ENCODE measurements around the gene ENAH. TPM values are rescaled to one million over a fixed set of nuclear protein-coding genes. Genes with fewer than 3 reads are reported as not detected.

Gene ENAH
- total RNA-seq, 1 experiment from 2014 or later, result 216 TPM

DNA sequence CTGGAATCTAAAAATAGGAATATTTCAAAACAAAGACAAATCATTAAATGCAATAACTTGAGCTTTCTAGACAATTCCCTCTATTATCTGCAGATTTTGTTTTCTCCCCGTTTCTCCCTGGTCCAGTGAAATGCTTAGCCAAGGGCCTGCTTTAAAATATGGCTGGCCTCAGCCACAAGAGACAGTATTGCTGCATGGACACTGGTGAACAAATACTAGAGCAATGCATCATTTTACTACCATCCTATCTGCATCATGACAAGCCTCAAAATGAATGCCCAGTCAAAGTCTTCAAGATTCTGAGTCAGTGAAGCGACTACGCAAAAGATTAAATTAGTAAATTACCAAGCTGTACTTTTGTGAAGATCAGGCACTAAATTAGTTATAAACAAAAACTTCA lies 80.5 kb downstream of the ENAH start:
- DNase-seq (ENCODE audit: low read depth in 1 of 2, low spot score in 2 of 2), result no peak
- Histone ChIP-seq H3K9me3 (replicated peaks) (no peaks in the 10 kb centered on the region), H3K4me1 (replicated peaks) (no peaks in the 10 kb centered on the region; the same call in 1 of the 2 replicates), H3K27ac (no peak overlapping the region), H3K4me3 (no peak overlapping the region), H3K36me3 (peaks cover 8% of the 10 kb centered on the region; the same call in 1 of the 2 replicates), H3K27me3 (replicated peaks) (no peaks in the 10 kb centered on the region)

DNA sequence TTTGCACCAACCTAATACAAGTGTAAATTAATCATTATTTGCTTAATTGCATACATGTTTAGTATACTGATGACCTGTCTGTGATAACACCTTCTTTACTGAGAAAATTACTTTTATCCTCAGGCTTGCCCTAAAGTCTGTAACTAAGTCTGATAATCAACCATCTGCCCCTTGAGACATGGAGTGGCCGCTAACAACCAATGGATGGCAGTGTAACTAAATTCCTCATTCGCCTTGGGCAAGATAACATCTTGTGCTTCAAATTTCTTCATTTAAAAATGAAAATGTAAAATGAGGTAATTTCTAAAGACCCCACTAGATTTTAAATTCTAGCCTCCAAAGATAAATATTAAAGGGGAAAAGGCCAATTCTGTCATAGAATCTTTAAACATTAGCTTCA lies 85.1 kb downstream of the ENAH start:
- no peak overlapping the region for H3K4me3 ChIP-seq
- H3K36me3 ChIP-seq, result peaks cover 25% of the 10 kb centered on the region
- H3K4me1 ChIP-seq (replicated peaks), result no peaks in the 10 kb centered on the region; the same call in 1 of the 2 replicates
- H3K27me3 ChIP-seq (replicated peaks), result no peaks in the 10 kb centered on the region
- no peak for DNase-seq (ENCODE audit: low read depth in 1 of 2, low spot score in 2 of 2)
- no peak overlapping the region for H3K27ac ChIP-seq
- no peaks in the 10 kb centered on the region for H3K9me3 ChIP-seq (replicated peaks)

DNA sequence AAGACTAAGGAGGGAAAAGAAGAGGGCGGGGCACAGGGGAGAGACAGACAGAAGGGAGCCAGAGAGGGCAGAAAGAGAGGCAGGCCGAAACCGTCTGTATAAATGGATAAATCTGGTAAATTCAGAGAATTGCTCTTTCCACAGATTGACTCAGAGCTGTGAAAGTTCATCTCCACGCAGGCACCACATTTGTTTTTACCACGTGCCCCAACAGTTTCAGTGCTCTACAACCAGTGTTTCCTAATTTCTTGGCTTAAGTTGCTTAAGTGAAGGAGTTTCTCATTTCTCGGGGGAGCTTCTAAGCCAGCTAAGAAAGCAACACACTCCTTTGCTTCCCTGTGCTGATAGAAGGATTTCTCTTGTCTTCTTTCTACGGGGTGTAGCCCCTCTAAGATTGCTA lies 87.1 kb downstream of the ENAH start:
- no peak overlapping the region for H3K27ac ChIP-seq
- no peaks in the 10 kb centered on the region for H3K9me3 ChIP-seq (replicated peaks)
- no peaks in the 10 kb centered on the region; the same call in 1 of the 2 replicates for H3K4me1 ChIP-seq (replicated peaks)
- no peak for DNase-seq (ENCODE audit: low read depth in 1 of 2, low spot score in 2 of 2)
- H3K27me3 ChIP-seq (replicated peaks), result no peaks in the 10 kb centered on the region
- peaks cover 36% of the 10 kb centered on the region for H3K36me3 ChIP-seq
- H3K4me3 ChIP-seq, result no peak overlapping the region

DNA sequence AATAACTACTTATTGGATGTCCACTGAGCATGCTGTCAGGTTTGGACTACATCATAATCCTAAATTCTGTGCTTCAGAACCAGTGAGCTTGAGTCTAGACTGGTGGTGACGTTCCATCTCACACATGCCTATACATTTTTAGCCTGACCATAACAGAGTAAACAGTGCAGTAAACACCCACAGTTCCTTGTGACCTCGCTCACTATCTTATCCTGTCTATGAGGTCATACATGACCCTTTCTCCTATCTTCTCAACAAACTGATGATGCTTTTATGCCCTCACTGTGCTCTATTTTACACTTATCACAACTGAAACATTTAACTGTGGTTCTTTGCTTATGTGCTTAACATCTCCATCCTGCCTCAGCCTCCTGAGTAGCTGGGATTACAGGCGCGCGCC lies 91.2 kb downstream of the ENAH start:
- DNase-seq (ENCODE audit: low read depth in 1 of 2, low spot score in 2 of 2), result no peak
- Histone ChIP-seq H3K27me3 (replicated peaks) (no peaks in the 10 kb centered on the region), H3K4me3 (no peak overlapping the region), H3K36me3 (peaks cover 45% of the 10 kb centered on the region), H3K9me3 (replicated peaks) (no peaks in the 10 kb centered on the region), H3K27ac (no peak overlapping the region), H3K4me1 (replicated peaks) (no peaks in the 10 kb centered on the region)

DNA sequence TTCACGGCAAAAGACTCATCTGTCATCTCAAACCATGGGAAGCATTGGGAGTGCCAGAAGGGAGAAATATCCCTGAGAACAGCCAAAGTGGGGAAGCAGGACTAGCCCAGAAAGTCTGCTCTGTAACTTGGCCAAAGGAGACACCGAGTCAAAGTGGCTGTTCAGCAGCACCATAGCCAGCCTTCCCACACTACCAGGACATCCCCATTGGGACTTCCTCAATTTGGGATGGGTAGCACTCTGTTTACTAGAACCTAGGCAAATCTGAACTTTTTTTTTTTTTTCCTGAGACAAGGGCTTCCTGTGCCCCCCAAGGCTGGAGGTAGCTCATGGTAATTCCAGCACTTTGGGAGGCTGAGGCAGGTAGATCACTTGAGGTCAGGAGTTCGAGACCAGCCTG lies 93.0 kb downstream of the ENAH start:
- Histone ChIP-seq H3K4me3 (no peak overlapping the region), H3K9me3 (replicated peaks) (no peaks in the 10 kb centered on the region), H3K4me1 (replicated peaks) (no peaks in the 10 kb centered on the region), H3K27me3 (replicated peaks) (no peaks in the 10 kb centered on the region), H3K36me3 (peaks cover 36% of the 10 kb centered on the region), H3K27ac (no peak overlapping the region)
- DNase-seq (ENCODE audit: low read depth in 1 of 2, low spot score in 2 of 2), result no peak

DNA sequence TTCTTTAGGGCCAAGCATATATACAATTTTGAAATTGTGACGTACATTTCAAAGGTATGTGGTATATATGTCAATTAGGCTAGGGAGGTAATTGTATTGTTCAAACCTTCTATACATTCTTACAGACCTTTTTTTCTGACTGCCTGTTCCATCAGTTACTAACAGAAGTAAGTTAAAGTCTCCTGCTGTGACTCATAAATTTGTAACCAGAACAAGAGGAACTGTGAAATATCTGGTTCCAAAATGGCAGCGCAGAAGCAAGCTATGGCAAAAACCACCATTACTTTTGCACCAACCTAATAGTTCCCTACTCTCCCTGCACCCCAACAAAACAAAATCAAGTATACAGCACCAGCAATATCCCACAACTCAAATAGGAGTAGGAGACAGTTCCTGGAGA lies 93.6 kb downstream of the ENAH start:
- Histone ChIP-seq H3K4me1 (replicated peaks) (no peaks in the 10 kb centered on the region), H3K36me3 (peaks cover 39% of the 10 kb centered on the region), H3K4me3 (no peak overlapping the region), H3K27ac (no peak overlapping the region), H3K27me3 (replicated peaks) (no peaks in the 10 kb centered on the region), H3K9me3 (replicated peaks) (no peaks in the 10 kb centered on the region)
- no peak for DNase-seq (ENCODE audit: low read depth in 1 of 2, low spot score in 2 of 2)

DNA sequence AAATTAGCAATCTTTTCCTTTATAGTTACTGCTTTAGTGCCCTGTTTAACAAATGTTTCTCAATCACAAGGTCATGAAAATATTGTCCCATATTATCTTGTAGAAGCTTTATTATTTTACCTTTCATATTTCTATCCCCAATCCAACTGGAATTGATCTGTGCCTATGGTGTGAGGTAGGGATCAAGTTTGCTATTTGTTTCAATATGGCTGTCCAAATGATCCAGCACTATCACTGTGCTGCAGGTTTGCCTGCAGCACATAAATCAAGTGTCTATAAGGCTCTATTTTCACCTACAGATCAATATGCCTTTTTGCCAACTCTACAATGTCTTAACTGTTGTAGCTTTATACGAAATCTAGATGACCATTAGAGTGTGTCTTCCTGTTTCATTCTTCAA lies 96.2 kb downstream of the ENAH start:
- Histone ChIP-seq H3K27ac (no peak overlapping the region), H3K9me3 (replicated peaks) (no peaks in the 10 kb centered on the region), H3K4me3 (no peak overlapping the region), H3K36me3 (peaks cover 35% of the 10 kb centered on the region), H3K27me3 (replicated peaks) (no peaks in the 10 kb centered on the region), H3K4me1 (replicated peaks) (no peaks in the 10 kb centered on the region)
- no peak for DNase-seq (ENCODE audit: low read depth in 1 of 2, low spot score in 2 of 2)

DNA sequence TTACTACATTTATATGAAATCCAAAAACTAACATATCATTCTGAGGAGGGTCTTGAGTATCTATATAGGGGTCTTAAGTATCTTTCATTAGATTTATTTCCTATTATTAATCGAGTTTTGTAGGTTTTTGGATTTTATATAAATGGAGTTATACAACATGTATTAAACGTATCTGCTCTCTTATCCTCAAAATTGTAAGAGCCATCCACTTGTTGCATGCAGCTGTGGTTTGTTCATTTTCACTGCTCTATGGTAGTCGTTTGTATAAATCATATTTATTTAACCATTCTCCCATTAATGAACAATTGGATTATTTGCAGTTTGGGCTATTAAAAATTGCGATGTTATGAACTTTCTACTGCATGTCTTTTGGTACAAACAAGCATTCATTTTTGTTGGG lies 97.1 kb downstream of the ENAH start:
- Histone ChIP-seq H3K4me1 (replicated peaks) (no peaks in the 10 kb centered on the region), H3K4me3 (no peak overlapping the region), H3K9me3 (replicated peaks) (no peaks in the 10 kb centered on the region), H3K36me3 (peaks cover 33% of the 10 kb centered on the region), H3K27me3 (replicated peaks) (no peaks in the 10 kb centered on the region), H3K27ac (no peak overlapping the region)
- DNase-seq (ENCODE audit: low read depth in 1 of 2, low spot score in 2 of 2), result no peak

DNA sequence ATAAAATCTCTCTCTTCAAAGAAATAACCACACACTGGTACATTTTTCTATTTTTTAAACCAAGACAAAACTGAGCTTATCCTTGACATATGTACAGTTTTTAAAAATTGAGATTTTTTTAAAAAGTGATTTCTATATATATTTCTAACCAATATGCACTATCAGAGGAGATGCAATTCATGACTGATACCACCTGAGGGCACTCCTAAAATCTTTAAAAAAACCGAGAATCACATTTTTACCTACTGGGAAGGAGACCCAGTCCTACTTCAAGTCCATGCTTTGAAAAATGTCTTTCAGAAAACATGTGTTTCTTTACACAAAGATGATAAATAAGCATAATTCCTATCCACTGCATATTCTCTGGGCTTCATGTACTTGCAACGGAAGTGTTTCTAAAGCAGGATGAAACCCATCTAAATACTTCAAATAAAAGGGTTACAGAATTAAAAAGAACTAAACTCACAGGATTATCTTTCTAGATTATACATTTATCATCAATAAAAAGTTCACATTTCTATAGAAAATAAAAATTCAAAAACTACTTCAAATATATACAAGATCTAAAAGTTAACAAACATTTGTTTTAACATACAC lies 98.6 kb downstream of the ENAH start:
- Histone ChIP-seq H3K4me1 (replicated peaks) (no peaks in the 10 kb centered on the region), H3K4me3 (no peak overlapping the region), H3K27me3 (replicated peaks) (no peaks in the 10 kb centered on the region), H3K36me3 (peaks cover 29% of the 10 kb centered on the region), H3K9me3 (replicated peaks) (no peaks in the 10 kb centered on the region), H3K27ac (no peak overlapping the region)
- DNase-seq (ENCODE audit: low read depth in 1 of 2, low spot score in 2 of 2), result peak in 1 of 2 experiments; percentile 43

DNA sequence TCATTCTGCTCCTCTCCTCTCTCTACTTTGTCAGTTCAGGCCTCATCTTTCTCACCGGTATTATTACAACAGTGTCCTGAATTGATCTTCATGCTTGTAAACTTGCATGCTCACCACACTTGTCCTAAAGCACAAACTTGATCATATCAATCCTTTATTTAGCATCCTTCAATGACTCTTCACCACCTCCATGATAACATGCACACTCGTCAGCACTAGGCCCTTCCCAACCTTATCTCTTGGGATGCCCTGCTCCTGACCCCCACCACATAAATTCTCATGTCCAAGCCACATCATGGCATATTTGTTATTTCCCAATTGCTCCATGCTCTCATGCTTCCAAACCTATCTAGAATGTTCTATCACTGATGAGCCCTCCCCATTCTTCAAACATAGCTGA lies 103.1 kb downstream of the ENAH start:
- DNase-seq (ENCODE audit: low read depth in 1 of 2, low spot score in 2 of 2), result no peak
- Histone ChIP-seq H3K36me3 (peaks cover 28% of the 10 kb centered on the region), H3K4me1 (replicated peaks) (no peaks in the 10 kb centered on the region), H3K4me3 (no peak overlapping the region), H3K27me3 (replicated peaks) (no peaks in the 10 kb centered on the region), H3K27ac (no peak overlapping the region), H3K9me3 (replicated peaks) (no peaks in the 10 kb centered on the region)

DNA sequence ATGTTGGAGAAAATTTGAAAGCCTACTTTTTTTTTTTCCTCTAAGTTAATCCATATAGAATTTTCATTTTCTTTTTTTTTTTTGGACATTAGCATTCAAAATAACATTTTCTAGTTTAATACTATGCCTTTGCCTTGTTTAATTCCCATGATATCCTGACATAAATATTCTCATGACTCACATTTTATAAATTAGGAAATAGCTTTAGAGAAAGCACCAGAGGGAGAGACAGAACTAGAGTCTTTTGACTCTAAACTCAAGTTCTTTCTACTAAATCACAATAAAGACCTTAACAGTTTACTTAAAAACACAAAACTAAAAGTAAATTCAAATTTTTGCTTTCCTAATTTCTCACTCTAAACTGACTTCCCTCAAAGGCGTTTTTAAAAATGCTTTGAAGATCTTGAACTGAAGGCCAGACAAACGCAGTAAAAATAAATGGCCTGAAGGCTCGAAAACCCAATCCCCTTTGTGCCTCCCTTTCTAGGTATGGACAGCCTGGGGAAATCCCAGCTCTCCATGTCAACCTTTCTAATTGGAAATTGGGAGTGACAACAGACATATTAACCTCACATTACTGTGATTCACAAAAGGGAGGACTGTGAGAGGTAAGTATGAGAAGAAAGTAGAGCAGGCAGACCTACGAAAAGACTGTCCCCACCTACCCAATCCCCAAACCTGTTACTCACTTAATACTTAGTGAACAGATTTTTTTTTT lies 104.6 kb downstream of the ENAH start:
- Histone ChIP-seq H3K36me3 (peaks cover 26% of the 10 kb centered on the region), H3K4me3 (no peak overlapping the region), H3K9me3 (replicated peaks) (no peaks in the 10 kb centered on the region), H3K4me1 (replicated peaks) (no peaks in the 10 kb centered on the region), H3K27ac (no peak overlapping the region), H3K27me3 (replicated peaks) (no peaks in the 10 kb centered on the region)
- DNase-seq (ENCODE audit: low read depth in 1 of 2, low spot score in 2 of 2), result no peak

DNA sequence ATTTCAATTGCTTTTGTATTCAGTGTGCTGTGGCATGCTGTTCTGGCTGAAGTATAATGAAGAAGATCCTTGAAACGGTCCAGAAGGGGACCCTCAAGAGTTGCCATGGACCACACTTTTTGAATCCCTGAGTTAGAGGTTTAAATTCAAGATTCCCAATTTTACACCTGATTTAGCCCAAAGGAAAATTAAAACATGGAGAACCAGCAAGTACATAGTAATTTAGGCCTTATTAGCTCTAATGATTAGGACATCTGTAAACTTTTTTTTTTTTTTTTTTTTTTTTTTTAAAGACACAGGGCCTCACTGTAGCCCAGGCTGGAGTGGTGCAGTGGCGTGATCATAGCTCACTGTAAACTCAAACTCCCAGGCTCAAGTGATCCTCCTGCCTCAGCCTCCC lies 107.3 kb downstream of the ENAH start:
- peaks cover 20% of the 10 kb centered on the region for H3K36me3 ChIP-seq
- DNase-seq (ENCODE audit: low read depth in 1 of 2, low spot score in 2 of 2), result no peak
- H3K4me3 ChIP-seq, result no peak overlapping the region
- no peaks in the 10 kb centered on the region for H3K9me3 ChIP-seq (replicated peaks)
- no peaks in the 10 kb centered on the region for H3K4me1 ChIP-seq (replicated peaks)
- H3K27ac ChIP-seq, result no peak overlapping the region
- no peaks in the 10 kb centered on the region for H3K27me3 ChIP-seq (replicated peaks)

DNA sequence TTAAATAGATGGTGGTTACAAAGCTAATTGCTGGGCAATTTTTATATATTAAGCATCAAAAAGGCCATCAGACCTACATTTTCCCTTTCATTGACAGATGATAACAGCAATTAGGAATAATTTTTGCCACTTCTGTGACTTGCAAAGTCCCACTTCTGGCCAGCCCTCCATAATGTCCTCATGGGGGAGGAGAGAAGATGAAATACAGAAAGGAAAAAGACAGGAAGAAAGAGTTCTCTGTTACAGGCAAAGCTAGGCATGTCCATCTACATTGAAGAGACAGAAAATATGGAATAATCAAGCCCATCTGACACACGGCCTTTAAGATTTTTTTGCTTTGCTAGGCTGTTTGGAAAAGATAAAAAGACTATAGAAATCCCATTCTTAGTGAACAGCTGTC lies 108.0 kb downstream of the ENAH start:
- DNase-seq (ENCODE audit: low read depth in 1 of 2, low spot score in 2 of 2), result no peak
- Histone ChIP-seq H3K9me3 (replicated peaks) (no peaks in the 10 kb centered on the region), H3K4me1 (replicated peaks) (no peaks in the 10 kb centered on the region), H3K27me3 (replicated peaks) (no peaks in the 10 kb centered on the region), H3K36me3 (peaks cover 18% of the 10 kb centered on the region), H3K27ac (no peak overlapping the region), H3K4me3 (no peak overlapping the region)

DNA sequence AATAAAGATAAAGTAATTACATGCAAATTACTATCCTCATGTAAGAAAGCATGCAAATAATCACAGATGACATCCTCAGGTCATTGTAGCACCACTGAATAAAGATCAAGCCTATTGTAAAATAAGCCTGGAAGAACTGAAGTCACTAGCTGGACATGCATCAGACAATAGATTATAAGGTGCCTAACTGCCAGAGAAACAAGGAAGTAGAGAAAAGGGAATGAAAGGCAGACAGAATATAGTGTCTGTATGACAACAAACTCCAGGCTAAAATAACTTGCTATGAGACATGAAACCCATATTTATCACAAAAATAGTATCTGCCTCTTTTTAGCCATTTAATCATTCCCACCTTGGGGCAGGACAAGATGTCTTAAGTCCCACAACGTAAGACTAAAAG lies 108.7 kb downstream of the ENAH start:
- Histone ChIP-seq H3K27ac (no peak overlapping the region), H3K27me3 (replicated peaks) (no peaks in the 10 kb centered on the region), H3K36me3 (peaks cover 11% of the 10 kb centered on the region), H3K4me1 (replicated peaks) (no peaks in the 10 kb centered on the region), H3K4me3 (no peak overlapping the region), H3K9me3 (replicated peaks) (no peaks in the 10 kb centered on the region)
- no peak for DNase-seq (ENCODE audit: low read depth in 1 of 2, low spot score in 2 of 2)

DNA sequence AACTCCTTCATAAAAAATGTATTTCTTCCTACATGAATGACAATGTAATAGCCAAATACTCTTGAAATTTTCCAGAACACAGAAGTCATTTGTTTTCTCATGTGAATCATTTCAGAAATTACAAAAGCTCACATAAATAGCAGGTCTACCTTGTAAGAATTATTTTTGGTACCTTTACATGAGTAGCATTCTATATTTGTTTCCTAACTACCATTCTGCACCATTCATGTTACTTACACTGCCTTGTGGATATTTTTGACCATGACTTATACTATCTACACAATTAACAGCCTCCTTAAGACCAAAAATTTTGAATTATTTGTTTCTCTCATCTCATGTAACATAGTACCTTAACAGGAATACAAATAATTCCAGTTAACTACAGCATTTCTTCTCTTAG lies 109.6 kb downstream of the ENAH start:
- peaks cover 8% of the 10 kb centered on the region; the same call in 1 of the 2 replicates for H3K36me3 ChIP-seq
- H3K27ac ChIP-seq, result no peak overlapping the region
- no peak for DNase-seq (ENCODE audit: low read depth in 1 of 2, low spot score in 2 of 2)

More for the DNA sequence above, 109.6 kb downstream of the ENAH start:
- H3K9me3 ChIP-seq (replicated peaks), result no peaks in the 10 kb centered on the region
- no peaks in the 10 kb centered on the region for H3K27me3 ChIP-seq (replicated peaks)
- H3K4me1 ChIP-seq (replicated peaks), result no peaks in the 10 kb centered on the region
- no peak overlapping the region for H3K4me3 ChIP-seq

Measured in SJSA1 (cell line).